HFF-Myc (cell line): ENCODE measurements around the gene RSPO4.

Experiments used
- DNase-seq: peaks from one replicate; pipeline ENCODE4 v3.0.0-alpha.2; 2011; ENCODE audit warnings: low read depth; ENCODE audit errors: extremely low read depth
- H3K4me3 ChIP-seq: replicated peaks from 2 replicates; pipeline ENCODE4 v1.5.1; 2011; ENCODE audit warnings: low read depth, mild to moderate bottlenecking, control low read depth, low read length
- CTCF ChIP-seq: IDR thresholded peaks from 2 replicates; pipeline ENCODE4 v1.5.1; 2012; ENCODE audit warnings: mild to moderate bottlenecking, low read depth, low read length, control low read depth; ENCODE audit errors: missing control alignments

The RSPO4 gene

GRCh38 chr20:963795-964194 lies 38.3 kb downstream of the RSPO4 start:
- TF ChIP-seq CTCF = no peak
- DNase-seq = no peak
- no peak overlapping the region for H3K4me3 ChIP-seq

DNA sequence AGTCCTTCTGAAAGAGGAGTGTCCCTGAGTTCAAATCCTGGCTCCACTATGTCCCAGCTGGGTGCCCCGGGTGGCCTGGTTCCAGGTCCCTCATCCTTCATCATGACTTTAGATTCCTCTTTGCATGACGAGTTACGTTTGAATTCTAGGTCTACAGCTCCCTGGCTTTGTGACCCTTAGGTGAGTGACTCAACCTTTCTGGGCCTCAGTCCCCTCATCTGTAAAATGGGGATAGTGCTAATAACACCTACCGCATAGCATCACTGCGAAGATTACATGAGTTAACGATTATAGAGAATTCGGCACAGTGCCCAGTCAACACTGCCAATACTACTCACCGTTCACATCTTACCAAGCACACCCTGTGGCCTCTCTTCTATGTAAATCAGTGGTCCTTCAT lies 39.4 kb downstream of the RSPO4 start:
- no peak for TF ChIP-seq CTCF
- no peak for DNase-seq
- no peak overlapping the region for H3K4me3 ChIP-seq

- no peak overlapping the region for H3K4me3 ChIP-seq
- no peak for DNase-seq
- no peak for TF ChIP-seq CTCF
Measured at GRCh38 chr20:962223-962622, 39.9 kb downstream of the RSPO4 start.

DNA sequence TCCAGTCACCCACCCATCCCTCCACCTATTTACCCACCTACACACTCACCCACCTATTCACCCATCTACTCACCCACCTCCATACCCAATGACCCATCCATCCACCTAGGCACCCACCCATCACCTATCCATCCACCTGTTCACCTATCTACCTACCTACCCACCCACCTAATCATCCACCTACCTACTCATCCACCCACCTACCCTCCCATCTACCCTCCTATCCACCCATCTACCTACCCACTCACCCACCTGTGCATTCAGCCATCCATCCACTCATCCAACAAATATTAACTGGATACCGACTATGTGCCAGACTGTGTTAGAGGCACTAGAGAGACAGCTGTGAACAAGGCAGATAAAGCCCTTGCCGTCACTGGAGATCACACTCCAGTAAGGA lies 40.3 kb downstream of the RSPO4 start:
- no peak for TF ChIP-seq CTCF
- H3K4me3 ChIP-seq = no peak overlapping the region
- no peak for DNase-seq

- no peak overlapping the region for H3K4me3 ChIP-seq
- DNase-seq = no peak
- no peak for TF ChIP-seq CTCF
Measured at GRCh38 chr20:959996-960615, 42.0 kb downstream of the RSPO4 start.

DNA sequence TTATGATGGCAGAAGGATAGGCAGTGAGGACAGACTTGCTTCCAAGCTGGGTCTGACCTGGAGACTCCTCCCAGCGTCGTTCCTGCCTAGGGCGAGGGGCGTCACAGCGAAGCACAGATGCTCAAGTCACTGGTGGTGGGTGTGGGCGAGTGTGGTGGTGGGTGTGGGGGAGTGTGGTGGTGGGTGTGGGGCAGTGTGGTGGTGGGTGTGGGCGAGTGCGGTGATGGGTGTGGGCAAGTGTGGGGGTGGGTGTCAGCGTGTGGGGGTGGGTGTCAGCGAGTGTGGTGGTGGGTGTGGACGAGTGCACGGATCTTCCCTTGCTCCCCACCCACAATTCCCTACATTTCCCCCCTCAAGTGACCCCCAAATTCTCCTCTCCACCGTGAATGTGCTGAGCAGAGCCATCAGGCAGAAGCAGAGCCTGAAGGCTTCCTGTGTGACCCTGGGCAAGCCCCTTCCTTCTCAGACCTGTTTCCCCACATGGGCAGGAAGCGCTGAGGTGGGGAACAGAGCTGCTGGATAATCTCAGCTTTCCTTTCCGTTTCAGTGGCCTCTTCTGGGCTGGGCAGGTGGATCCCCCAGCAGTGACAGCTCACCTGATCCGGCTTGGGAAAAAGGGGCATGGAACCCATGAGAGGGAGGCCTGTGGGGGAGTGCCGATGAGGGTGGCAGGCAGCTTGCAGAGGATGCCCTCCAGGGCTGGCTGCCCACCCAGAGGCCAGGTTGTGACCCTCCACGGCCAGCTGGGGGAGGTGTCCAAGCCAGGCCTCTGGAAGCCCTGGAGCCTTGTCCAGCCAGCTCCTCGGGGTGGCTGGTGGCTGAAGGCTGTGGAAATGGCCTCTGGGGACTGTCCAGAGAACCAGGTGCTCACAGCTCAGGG lies 42.9 kb downstream of the RSPO4 start:
- no peak for TF ChIP-seq CTCF
- no peak overlapping the region for H3K4me3 ChIP-seq
- no peak for DNase-seq

DNA sequence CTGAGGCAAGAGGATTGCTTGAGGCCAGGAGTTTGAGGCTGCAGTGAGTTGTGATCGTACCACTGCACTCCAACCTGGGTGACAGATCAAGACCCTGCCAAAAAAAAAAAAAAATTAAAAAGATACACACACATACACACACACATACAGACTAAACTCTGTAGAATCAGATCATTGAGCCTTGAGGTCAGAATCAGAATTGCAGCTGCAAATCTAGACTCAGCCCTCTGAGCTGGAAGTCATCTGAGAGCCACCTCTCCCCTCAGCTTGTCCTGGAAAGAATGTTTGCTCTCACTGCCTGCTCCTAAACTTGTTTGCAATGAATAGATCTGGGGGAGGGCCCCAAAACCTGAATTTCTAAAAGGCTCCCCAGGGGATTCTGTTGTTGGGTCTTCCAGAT lies 44.6 kb downstream of the RSPO4 start:
- DNase-seq = no peak
- TF ChIP-seq CTCF = no peak
- H3K4me3 ChIP-seq = no peak overlapping the region
